Epidermal melanocyte (primary cell): ENCODE data around the gene KRTAP10-6.
"Not testable (repeated sequence)": the region's sequence is repeated elsewhere in the genome, so short reads cannot be mapped to it uniquely, and the experiment has no call there.

Experiments used
- DNase-seq: peaks from one replicate; pipeline ENCODE4 v3.0.0; 2011; ENCODE audit warnings: low spot score; ENCODE audit not compliant: insufficient read length

The KRTAP10-6 gene

GRCh38 chr21:44564099-44564498, 28.2 kb downstream of the KRTAP10-6 start:
- DNase-seq, result no peak

DNA sequence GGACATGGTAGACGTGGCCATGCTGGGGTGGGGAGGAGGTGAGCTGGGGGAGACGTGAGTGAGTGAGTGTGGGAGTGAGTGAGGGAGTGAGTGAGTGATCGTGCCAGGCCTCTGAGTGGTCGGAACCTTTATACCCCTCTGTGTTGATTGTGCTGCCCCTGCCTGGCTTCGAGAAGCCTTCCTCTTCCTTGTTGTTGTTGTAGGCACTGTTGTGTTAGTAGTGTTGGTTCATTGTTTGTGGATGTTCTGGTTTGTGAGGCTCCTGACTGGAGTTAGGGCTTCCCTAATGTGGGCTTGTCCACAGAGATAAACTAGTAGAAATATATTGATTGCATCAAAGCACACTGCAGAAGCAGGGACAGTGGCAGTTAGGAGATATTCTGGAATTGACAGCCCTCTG, 33.6 kb downstream of the KRTAP10-6 start, which contains the start of gene KRTAP10-3:
Gene KRTAP10-3, minus strand, starts transcription at position 101 of the 400 bp plus-strand sequence. Its CDS starts 80 bp downstream, at position 21.
- no peak for DNase-seq

DNA sequence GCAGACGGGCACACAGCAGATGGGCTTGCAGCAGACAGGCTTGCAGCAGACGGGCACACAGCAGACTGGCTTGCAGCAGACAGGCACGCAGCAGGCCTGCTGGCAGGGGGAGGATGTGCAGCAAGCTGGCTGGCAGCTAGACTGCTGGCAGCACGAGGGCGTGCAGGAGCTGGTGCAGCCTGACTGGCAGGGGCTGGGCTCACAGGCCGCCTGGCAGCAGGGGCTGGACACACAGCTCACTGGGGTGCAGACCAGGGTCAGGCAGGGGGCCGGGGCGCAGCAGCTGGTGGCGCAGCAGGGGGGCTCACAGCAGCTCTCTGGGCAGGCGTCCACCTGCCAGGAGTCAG, 34.0 kb downstream of the KRTAP10-6 start:
- not testable (repeated sequence) for DNase-seq

DNA sequence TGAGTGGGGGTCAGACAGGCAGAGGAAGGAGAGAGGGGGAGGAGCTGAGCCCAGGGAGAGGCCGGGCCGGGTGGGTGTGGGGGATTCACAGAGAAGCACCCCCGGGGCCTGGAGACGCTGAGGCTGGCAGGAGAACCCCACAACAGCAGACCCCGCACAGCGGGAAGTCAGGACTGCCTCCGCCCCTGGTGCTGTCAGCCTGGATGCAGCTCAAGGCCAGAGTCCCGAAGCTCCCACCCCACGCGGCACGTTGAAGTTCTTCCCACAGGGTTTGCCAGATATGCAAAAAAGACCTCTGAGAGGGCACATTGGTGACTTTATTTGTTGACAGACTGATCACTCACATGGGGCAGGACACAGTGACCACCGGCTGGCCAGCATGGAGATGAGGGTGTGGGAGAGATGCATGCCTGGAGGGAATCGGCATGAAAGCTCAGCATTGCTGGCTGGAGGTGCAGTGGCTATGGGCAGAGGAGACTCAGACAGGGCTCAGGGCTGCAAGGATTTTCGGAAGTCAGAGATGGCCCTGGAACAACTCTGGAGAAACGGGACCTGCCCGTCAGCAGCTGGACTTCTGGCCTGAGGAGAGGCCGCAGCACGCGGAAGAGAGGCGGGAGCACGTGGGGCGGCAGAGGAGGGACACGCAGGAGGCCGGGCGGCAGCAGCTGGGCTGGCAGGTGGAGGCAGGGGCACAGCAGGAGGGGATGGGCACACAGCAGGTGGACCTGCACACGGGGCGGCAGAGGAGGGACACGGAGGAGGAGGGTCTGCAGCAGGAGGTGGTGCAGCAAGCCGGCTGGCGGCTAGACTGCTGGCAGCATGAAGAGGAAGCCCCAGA, 34.6 kb downstream of the KRTAP10-6 start:
- no peak for DNase-seq

DNA sequence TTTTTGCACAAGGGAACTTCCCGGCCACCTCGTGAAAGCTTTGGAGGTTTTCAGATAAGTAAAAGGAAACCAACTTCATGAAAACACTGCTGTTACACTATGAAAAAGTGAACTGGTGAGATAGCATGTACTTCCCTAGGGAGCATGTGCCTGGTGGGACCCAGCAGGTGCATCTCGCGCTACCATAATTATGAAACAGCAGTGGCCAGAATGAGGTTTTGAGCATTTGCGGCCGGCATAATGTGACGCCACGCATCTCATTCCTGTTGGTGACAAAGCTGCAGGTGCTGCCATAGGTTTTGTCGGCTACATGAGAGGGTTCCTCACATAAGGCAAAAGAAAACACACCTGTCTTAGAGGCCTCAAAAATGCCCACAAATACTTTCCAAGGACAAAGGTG, 35.4 kb downstream of the KRTAP10-6 start:
- DNase-seq, result no peak

DNA sequence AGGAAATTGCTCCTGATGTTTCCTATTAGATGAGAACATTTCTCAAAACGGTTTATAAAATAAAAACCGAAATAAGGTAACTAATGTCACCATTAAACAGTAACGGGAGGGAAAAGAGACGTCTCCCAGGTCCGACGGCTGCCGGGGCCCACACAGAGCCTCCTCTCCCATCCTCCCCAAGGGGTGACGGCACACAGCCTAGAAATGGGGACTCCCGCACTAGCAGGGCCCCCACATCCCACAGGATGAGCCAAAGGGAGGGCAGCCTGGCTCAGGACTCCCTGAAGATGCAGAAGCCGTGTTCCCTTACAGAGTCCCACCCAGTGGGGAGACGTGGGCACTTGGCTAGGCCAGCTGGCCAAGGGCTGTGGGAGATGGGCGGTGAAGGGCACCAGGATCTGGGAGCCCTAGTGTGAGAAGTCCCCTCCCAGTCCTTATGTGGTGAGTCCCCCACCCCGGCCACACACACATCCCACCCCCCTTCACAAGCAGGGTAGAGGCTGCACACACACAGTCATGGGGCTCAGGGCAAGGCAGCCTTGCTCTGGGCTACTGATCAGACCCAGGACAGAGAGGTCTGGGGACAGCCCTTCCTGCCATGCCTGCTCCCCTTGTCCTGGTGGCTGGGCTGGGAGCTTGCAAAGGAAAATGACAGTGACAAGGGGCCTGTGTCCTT, 37.0 kb downstream of the KRTAP10-6 start:
- no peak for DNase-seq

DNA sequence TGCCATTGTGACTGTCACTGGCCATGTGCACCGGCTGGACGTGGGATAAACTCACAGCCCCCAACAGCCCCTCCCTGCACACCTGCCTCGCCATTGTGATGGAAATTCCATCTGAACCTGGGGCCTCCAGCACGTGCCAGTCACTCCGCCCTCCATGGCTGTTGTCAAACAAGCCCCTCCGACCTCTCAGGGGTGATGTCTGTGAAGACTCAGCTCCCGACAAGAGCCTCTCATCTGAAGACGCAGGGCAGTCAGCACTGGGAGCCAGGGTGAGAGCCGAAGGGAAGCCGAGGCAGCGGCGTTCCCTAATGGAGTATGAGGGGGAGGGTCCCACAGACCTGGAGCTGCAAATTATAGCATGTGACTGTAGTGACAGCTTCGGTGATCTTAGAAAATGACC, 39.6 kb downstream of the KRTAP10-6 start:
- DNase-seq, result no peak

GRCh38 chr21:44552136-44552535, 40.2 kb downstream of the KRTAP10-6 start:
- no peak for DNase-seq

DNA sequence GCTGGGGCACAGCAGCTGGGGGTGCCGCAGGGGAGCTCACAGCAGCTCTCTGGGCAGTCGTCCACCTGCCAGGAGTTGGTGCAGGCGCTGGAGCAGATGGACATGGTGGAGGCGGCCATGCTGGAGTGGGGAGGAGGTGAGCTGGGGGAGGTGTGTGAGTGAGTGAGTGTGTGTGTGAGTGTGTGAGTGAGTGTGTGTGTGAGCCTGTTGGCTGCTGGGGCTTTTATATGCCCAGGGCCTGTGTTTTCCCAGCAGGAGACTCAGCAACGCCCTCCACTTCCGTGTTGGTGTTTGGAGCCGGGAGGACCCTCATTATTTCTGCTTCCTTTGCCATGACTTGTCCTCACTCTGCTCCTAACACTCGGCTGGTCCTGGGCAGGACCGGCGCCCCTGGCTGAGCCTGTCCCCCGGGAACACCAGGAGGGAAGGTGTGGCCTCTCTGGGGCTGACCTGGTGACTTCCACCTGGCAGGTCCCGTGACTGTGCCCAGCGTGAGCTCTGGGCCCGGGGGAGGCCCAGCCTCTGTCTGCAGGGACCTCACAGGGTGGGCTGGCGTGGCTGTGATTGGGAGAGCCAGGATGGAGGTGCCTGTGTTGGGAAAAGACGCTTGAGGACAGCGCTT, 40.9 kb downstream of the KRTAP10-6 start, which contains the start of gene KRTAP10-2:
Gene KRTAP10-2, minus strand, starts transcription at position 166 of the 622 bp plus-strand sequence. Its CDS starts 47 bp downstream, at position 119.
- DNase-seq, result no peak

DNA sequence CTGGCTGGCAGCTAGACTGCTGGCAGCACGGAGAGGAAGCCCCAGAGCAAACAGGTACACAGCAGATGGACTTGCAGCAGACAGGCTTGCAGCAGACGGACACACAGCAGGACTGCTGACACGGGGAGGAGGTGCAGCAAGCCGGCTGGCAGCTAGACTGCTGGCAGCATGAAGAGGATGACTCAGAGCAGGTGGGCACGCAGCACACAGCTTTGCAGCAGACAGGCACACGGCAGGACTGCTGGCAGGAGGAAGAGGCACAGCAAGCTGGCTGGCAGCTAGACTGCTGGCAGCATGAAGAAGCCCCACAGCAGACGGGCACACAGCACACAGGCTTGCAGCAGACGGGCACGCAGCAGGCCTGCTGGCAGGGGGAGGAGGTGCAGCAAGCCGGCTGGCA, 41.5 kb downstream of the KRTAP10-6 start:
- DNase-seq, result no peak

DNA sequence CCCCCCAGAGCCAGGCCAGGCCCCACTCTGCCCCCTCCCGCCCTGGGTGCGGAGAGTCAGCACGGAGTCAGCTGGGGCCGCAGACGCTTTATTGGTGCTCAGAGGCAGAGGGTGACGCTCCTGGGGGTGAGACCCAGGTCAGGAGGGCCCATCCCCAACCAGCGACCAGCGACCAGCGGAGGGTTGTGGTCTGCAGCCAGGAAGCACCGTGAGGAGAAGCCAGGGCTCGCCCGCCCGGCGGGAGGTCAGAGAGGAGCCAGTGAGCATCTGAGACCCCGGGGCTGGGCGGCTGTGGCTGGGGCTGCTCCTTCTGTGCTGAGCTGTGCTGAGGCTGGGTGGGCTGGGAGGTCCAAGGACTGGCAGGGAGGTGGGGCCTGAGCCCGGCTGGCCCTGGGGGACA, 42.0 kb downstream of the KRTAP10-6 start:
- DNase-seq, result not testable (repeated sequence)

DNA sequence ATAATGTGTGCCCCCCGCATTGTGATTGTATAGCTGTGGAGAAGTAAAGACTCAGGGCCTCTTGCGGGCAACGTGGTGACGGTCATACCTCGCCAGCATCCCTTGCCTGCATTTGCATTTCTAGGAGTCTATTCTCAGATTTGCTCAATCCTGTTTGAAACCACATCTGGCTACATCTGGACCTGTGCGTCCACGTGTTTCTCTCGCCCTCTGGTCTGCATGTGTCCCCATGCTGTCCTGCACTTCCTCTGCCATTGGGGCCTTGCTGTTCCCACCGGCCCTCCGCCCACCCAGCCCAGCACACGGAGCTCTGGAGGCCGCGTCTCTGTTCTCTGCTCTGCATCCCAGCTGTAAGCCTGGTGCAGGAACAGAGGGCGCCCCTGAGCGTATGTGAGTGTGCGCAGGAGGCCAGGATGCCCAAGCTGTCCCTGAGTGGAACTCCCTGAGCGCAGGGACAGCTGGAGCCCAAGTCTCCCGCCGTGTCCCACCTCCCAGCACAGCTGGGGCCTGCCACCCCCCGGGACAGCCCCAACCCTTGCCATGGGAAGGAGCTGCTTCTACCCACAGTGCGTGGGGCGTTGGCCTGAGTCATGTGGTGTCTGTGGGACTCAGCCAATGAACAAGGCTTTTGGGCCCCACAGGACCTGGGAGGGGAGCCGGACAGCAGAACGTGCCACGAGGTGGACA, 42.6 kb downstream of the KRTAP10-6 start:
- DNase-seq, result no peak

GRCh38 chr21:44548922-44549321, 43.4 kb downstream of the KRTAP10-6 start:
- DNase-seq, result no peak

DNA sequence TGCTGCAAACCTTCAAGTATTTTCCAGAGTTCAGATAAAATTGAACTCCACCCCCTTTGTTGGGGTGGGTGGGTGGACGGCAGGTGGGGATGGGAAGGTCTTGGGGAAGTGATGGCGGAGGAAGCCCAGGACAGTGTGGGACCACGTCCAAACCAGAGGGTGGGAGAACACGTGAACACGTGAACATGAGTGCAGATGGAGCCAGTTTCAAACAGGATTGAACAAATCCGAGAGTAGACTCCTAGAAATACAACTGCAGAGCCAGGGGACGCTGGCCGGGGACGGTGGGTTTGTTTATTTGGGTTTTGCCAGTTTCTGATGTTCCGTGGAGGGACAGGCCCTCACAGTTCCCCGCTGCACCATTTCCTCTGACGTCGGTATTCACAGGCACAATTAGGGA, 43.9 kb downstream of the KRTAP10-6 start:
- DNase-seq, result no peak

DNA sequence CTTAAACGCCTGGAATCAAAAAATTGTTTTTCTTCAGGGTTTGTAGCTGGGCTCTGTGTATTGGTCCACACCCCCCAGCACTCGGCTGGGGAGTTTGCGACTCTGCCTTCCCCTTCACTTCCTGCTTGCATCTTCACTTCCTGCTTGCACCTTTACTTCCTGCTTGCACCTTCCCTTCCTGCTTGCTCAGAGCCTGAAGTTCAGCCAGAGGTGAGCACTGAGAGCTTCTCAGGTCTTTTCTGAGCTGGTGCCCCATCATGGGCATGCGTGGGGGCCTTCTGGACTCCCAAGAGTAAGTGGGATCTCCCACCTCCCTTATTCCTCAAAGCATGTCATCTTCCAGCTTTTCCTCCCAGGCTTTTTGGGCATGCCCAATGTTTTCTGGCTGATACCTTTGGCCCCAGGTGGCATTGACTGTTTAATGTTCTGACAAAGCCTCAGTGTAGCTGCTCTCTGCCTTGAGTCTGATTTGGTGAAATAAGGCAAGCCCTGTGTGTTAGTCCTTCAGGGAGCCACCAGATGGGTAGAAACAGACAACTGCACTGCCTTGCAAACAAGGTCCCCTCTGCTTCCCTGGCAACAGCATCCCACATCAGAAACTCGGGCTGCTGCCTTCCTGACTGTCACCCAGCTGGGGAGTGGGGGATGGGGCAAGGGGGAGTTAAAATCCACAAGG, 44.5 kb downstream of the KRTAP10-6 start:
- no peak for DNase-seq

GRCh38 chr21:44544566-44544965, 47.7 kb downstream of the KRTAP10-6 start:
- DNase-seq, result no peak

GRCh38 chr21:44542716-44543115, 49.6 kb downstream of the KRTAP10-6 start:
- DNase-seq, result no peak
